ENCODE data around the gene APOL5. TPM values are rescaled to one million over a fixed set of nuclear protein-coding genes. Genes with fewer than 3 reads are reported as not detected.

APOL5 gene
- total and polyA plus RNA-seq, 4 donors: not detected

GRCh38 chr22:35754761-35755160 lies 37.1 kb downstream of the APOL5 start:
- ATAC-seq (ENCODE audit: insufficient read depth, low FRiP score) (no peak), DNase-seq (no peak)
- WGBS, 2 donors: 92 to 95% methylated on average over 2 of the region's 2 CpGs

DNA sequence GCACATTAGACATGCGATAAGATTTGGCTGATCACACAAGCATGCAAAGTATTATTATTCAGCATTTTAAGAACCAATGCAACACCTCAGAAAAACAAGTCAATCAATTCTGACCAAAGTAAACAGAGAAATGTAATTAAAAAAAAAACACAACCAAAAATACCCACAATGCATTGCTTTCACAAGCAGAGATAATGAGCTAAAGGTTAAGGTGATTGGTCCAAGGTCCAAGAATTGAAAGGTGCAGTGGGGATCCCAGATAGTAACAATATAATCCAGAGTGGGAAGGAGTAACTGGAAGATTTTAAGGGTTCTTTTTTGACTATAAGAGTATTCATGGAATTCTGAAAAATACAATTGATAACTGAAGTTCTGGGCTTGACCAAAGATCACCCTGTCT lies 39.0 kb downstream of the APOL5 start:
- 96 to 100% methylated on average over 1 of the region's 1 CpG for WGBS, 2 donors
- Histone ChIP-seq H3K9ac (ENCODE audit: insufficient read depth in 1 of 2, low read length in 2 of 2) (no peak overlapping the region), H3K36me3 (ENCODE audit: control insufficient read depth in 4 of 4, insufficient read depth in 4 of 4, low read length in 4 of 4) (peaks cover 7 to 29% (median 25%) of the 10 kb centered on the region in 4 donors), H3K9me3 (ENCODE audit: control insufficient read depth in 4 of 4, insufficient read depth in 3 of 4, low read length in 3 of 4) (no peaks in the 10 kb centered on the region), H3K27ac (ENCODE audit: low read depth in 1 of 2, low read length in 1 of 2) (no peak overlapping the region), H3K4me3 (no peak overlapping the region), H3K4me1 (ENCODE audit: control insufficient read depth in 5 of 5, insufficient read depth in 5 of 5, low read length in 5 of 5) (peaks cover 0 to 18% (median 2%) of the 10 kb centered on the region in 5 donors), H3K27me3 (ENCODE audit: control insufficient read depth in 3 of 3, insufficient read depth in 3 of 3, low read length in 2 of 3) (no peaks in the 10 kb centered on the region)
- DNase-seq (no peak), ATAC-seq (ENCODE audit: insufficient read depth, low FRiP score) (no peak)
- TF ChIP-seq CTCF (IDR thresholded peaks at IDR 0.05; ENCODE audit: control extremely low read depth, extremely low read depth): no peak

More at GRCh38 chr22:35754761-35755160, 37.1 kb downstream of the APOL5 start:
- Histone ChIP-seq H3K36me3 (ENCODE audit: control insufficient read depth in 4 of 4, insufficient read depth in 4 of 4, low read length in 4 of 4) (peaks cover 9 to 28% (median 23%) of the 10 kb centered on the region in 4 donors), H3K9ac (ENCODE audit: insufficient read depth in 1 of 2, low read length in 2 of 2) (no peak overlapping the region), H3K9me3 (ENCODE audit: control insufficient read depth in 4 of 4, insufficient read depth in 3 of 4, low read length in 3 of 4) (no peaks in the 10 kb centered on the region), H3K4me3 (no peak overlapping the region), H3K27ac (ENCODE audit: low read depth in 1 of 2, low read length in 1 of 2) (no peak overlapping the region), H3K27me3 (ENCODE audit: control insufficient read depth in 3 of 3, insufficient read depth in 3 of 3, low read length in 2 of 3) (no peaks in the 10 kb centered on the region), H3K4me1 (ENCODE audit: control insufficient read depth in 5 of 5, insufficient read depth in 5 of 5, low read length in 5 of 5) (peaks cover 0 to 15% (median 2%) of the 10 kb centered on the region in 5 donors)
- no peak for TF ChIP-seq CTCF (IDR thresholded peaks at IDR 0.05; ENCODE audit: control extremely low read depth, extremely low read depth)

GRCh38 chr22:35758394-35758793 lies 40.7 kb downstream of the APOL5 start:
- Histone ChIP-seq H3K36me3 (ENCODE audit: control insufficient read depth in 4 of 4, insufficient read depth in 4 of 4, low read length in 4 of 4) (peaks cover 5 to 27% (median 25%) of the 10 kb centered on the region in 4 donors), H3K9me3 (ENCODE audit: control insufficient read depth in 4 of 4, insufficient read depth in 3 of 4, low read length in 3 of 4) (no peaks in the 10 kb centered on the region), H3K27me3 (ENCODE audit: control insufficient read depth in 3 of 3, insufficient read depth in 3 of 3, low read length in 2 of 3) (no peaks in the 10 kb centered on the region), H3K4me3 (no peak overlapping the region), H3K27ac (ENCODE audit: low read depth in 1 of 2, low read length in 1 of 2) (no peak overlapping the region), H3K4me1 (ENCODE audit: control insufficient read depth in 5 of 5, insufficient read depth in 5 of 5, low read length in 5 of 5) (peaks cover 0 to 9% (median 0%) of the 10 kb centered on the region in 5 donors), H3K9ac (ENCODE audit: insufficient read depth in 1 of 2, low read length in 2 of 2) (no peak overlapping the region)
- WGBS, 2 donors: 65% methylated on average over 1 of the region's 1 CpG
- TF ChIP-seq CTCF (IDR thresholded peaks at IDR 0.05; ENCODE audit: control extremely low read depth, extremely low read depth): no peak
- no peak for DNase-seq
- no peak for ATAC-seq (ENCODE audit: insufficient read depth, low FRiP score)

DNA sequence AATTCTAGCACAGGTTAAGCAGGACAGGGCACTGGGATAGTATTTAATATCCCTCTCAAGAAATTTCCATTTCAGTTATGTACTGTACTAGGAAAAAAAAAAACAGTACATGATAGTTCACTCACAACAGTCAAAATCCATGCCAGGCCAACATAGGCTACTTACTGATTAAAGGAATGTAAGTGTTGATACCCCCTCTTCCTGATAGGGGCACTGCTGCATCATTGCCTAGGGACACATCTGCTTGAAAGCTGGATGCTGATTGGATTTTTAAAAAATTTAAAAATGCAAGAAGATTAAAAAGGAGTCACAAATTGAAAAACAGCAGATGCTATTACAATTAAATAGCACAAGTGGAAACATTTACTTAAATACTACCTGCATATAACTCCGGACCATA lies 43.4 kb downstream of the APOL5 start:
- Histone ChIP-seq H3K36me3 (ENCODE audit: control insufficient read depth in 4 of 4, insufficient read depth in 4 of 4, low read length in 4 of 4) (peaks cover 4 to 27% (median 22%) of the 10 kb centered on the region in 4 donors), H3K27ac (ENCODE audit: low read depth in 1 of 2, low read length in 1 of 2) (no peak overlapping the region), H3K4me1 (ENCODE audit: control insufficient read depth in 5 of 5, insufficient read depth in 5 of 5, low read length in 5 of 5) (peaks cover 0 to 9% (median 0%) of the 10 kb centered on the region in 5 donors), H3K9ac (ENCODE audit: insufficient read depth in 1 of 2, low read length in 2 of 2) (no peak overlapping the region), H3K4me3 (no peak overlapping the region), H3K9me3 (ENCODE audit: control insufficient read depth in 4 of 4, insufficient read depth in 3 of 4, low read length in 3 of 4) (no peaks in the 10 kb centered on the region), H3K27me3 (ENCODE audit: control insufficient read depth in 3 of 3, insufficient read depth in 3 of 3, low read length in 2 of 3) (no peaks in the 10 kb centered on the region)
- ATAC-seq (ENCODE audit: insufficient read depth, low FRiP score) (no peak), DNase-seq (peak in 2 of 3 donors; percentile 42 to 58)
- no peak for TF ChIP-seq CTCF (IDR thresholded peaks at IDR 0.05; ENCODE audit: control extremely low read depth, extremely low read depth)
- WGBS, 2 donors: 93 to 100% methylated on average over 1 of the region's 1 CpG
